Cardiac muscle cell (in vitro differentiated cells and primary cell): ENCODE measurements around the gene SNUPN. TPM values are rescaled to one million over a fixed set of nuclear protein-coding genes. Genes with fewer than 3 reads are reported as not detected.
A peak's percentile ranks its signal among the peaks of the same experiment; 100 is the strongest.

Experiments
- DNase-seq, 2 donors: peaks; one replicate each; pipeline versions ENCODE4 v3.0.0 to v3.0.0-alpha.2; 2010 to 2017; ENCODE audit warnings: low read depth in 1 of 2, low spot score in 1 of 2
- H3K27ac ChIP-seq: fragments of 200-600 bp; sonication (generic); 2 replicates; pipeline ENCODE4 v1.5.1; 2016
- H3K27me3 ChIP-seq: fragments of 200-600 bp; sonication (generic); 2 replicates; pipeline ENCODE4 v1.6.0; 2016; ENCODE audit warnings: control low read depth
- H3K36me3 ChIP-seq: fragments of 200-600 bp; sonication (generic); 2 replicates; pipeline ENCODE4 v1.5.1; 2016; ENCODE audit warnings: control low read depth
- H3K4me1 ChIP-seq: fragments of 200-600 bp; sonication (generic); 2 replicates; pipeline ENCODE4 v1.8.1; 2017; ENCODE audit warnings: low read depth, mild to moderate bottlenecking, mixed run types
- H3K4me3 ChIP-seq: fragments of 200-600 bp; sonication (generic); 2 replicates; pipeline ENCODE4 v1.5.1; 2016; ENCODE audit warnings: mild to moderate bottlenecking
- H3K9me3 ChIP-seq: fragments of 200-600 bp; sonication (generic); 2 replicates; pipeline ENCODE4 v1.5.1; 2017; ENCODE audit warnings: low read depth, mild to moderate bottlenecking, control low read depth
- CTCF ChIP-seq: IDR thresholded peaks from 2 replicates; pipeline ENCODE4 v1.5.1; 2012; ENCODE audit warnings: low read depth, mild to moderate bottlenecking, low read length
- polyA plus RNA-seq: library from polyadenylated mRNA; unstranded; fragments of >200 nt; fragmentation: Nextera tagmentation; extraction: Ambion mirVana; gene quantifications from 2 replicates; pipeline ENCODE4 v1.2.1, GENCODE V29; 2016
- total RNA-seq: library from RNA; depleted of rRNA; stranded (reverse); fragments of >200 nt; gene quantifications from 2 replicates; pipeline ENCODE4 v1.2.3, GENCODE V29; 2016

The SNUPN gene
- total and polyA plus RNA-seq, 2 experiments from 2014 or later: 20.2 to 29.4 TPM

- Histone ChIP-seq H3K36me3 (no peaks in the 10 kb centered on the region), H3K4me3 (no peak overlapping the region), H3K27ac (peak overlapping the region; percentile 96), H3K27me3 (no peaks in the 10 kb centered on the region), H3K9me3 (no peaks in the 10 kb centered on the region), H3K4me1 (peaks cover 32% of the 10 kb centered on the region)
- TF ChIP-seq CTCF: no peak
- peak in 1 of 2 donors; percentile 39 for DNase-seq
Measured at GRCh38 chr15:75671730-75672602, 46.4 kb upstream of the SNUPN start.

- Histone ChIP-seq H3K27ac (no peak overlapping the region), H3K4me3 (no peak overlapping the region), H3K9me3 (no peaks in the 10 kb centered on the region), H3K4me1 (peaks cover 27% of the 10 kb centered on the region), H3K36me3 (no peaks in the 10 kb centered on the region), H3K27me3 (no peaks in the 10 kb centered on the region)
- no peak for TF ChIP-seq CTCF
- DNase-seq: no peak
Measured at GRCh38 chr15:75669879-75670212, 44.3 kb upstream of the SNUPN start.

GRCh38 chr15:75669191-75669878, 43.8 kb upstream of the SNUPN start:
- Histone ChIP-seq H3K4me1 (peaks cover 22% of the 10 kb centered on the region), H3K4me3 (no peak overlapping the region), H3K27ac (no peak overlapping the region), H3K36me3 (no peaks in the 10 kb centered on the region), H3K27me3 (no peaks in the 10 kb centered on the region), H3K9me3 (no peaks in the 10 kb centered on the region)
- DNase-seq: no peak
- TF ChIP-seq CTCF: no peak

GRCh38 chr15:75666823-75667501, 41.4 kb upstream of the SNUPN start:
- Histone ChIP-seq H3K4me1 (no peaks in the 10 kb centered on the region), H3K27me3 (no peaks in the 10 kb centered on the region), H3K27ac (no peak overlapping the region), H3K36me3 (no peaks in the 10 kb centered on the region), H3K9me3 (no peaks in the 10 kb centered on the region), H3K4me3 (no peak overlapping the region)
- no peak for TF ChIP-seq CTCF
- DNase-seq: peak in 1 of 2 donors; percentile 97

- Histone ChIP-seq H3K36me3 (no peaks in the 10 kb centered on the region), H3K4me3 (no peak overlapping the region), H3K4me1 (no peaks in the 10 kb centered on the region), H3K27ac (no peak overlapping the region), H3K9me3 (no peaks in the 10 kb centered on the region), H3K27me3 (no peaks in the 10 kb centered on the region)
- no peak for DNase-seq
- no peak for TF ChIP-seq CTCF
Measured at GRCh38 chr15:75663931-75664421, 38.5 kb upstream of the SNUPN start.
